Spleen (tissue), 7 donors: Measurements from ENCODE around the gene ASPG.

Experiments
- CTCF ChIP-seq, 11 experiments: fragments of 200-600 bp in 7 of 11; fragments of 450-650 bp in 4 of 11; sonication (generic) in 4 of 11; IDR thresholded peaks in 8 of 11; conservative IDR thresholded peaks in 3 of 11; 1 replicate in 7 of 11; 2 replicates in 4 of 11; pipeline versions ENCODE4 v1.4.0 to v1.8.0; 2016 to 2021; ENCODE audit warnings: antibody characterized with exemption in 11 of 11, inconsistent platforms in 4 of 11, mild to moderate bottlenecking in 1 of 11
- POLR2A ChIP-seq, 3 donors: fragments of 450-650 bp; IDR thresholded peaks; one replicate each; pipeline ENCODE4 v1.5.1; 2017; ENCODE audit warnings: antibody characterized with exemption in 3 of 3, mild to moderate bottlenecking in 1 of 3
- donor health status: DM: no; HTN: no; CAD: no; lungs with moderate emphysema.
- donor health status: DM: no; HTN: no; CAD: no.
- donor health status: DM: no; HTN: no; CAD: no.

- TF ChIP-seq CTCF (IDR thresholded peaks at IDR 0.05 in 8 of 11, conservative IDR thresholded peaks at IDR 0.05 in 3 of 11) (no peak), POLR2A (IDR thresholded peaks at IDR 0.05) (no peak)
These were observed 735 bp downstream of the ASPG start for GRCh38 chr14:104086210-104086660.
